H1 (cell line): ENCODE results near the gene DCK. TPM values are rescaled to one million over a fixed set of nuclear protein-coding genes. Genes with fewer than 3 reads are reported as not detected.

Experiments used
- CTCF ChIA-PET: fragments of 300-600 bp; sonication (Branson Sonifier 250); formaldehyde crosslinking; loops from one replicate; lab custom pipeline; 2021; ENCODE audit not compliant: partially characterized antibody; lab: Charles Lee
- POLR2A ChIA-PET: fragments of 300-600 bp; sonication (Branson Sonifier 250); formaldehyde crosslinking; loops from one replicate; lab custom pipeline; 2021; ENCODE audit warnings: inconsistent platforms; ENCODE audit not compliant: partially characterized antibody; lab: Charles Lee
- DNase-seq, 2 experiments: peaks; one replicate each; pipeline versions ENCODE4 v3.0.0 to v3.0.0-alpha.2; 2010 to 2022; ENCODE audit warnings: low spot score in 2 of 2, low read depth in 1 of 2, mixed read lengths in 1 of 2
- FAIRE-seq: peaks from 2 replicates; lab custom pipeline; 2011; peaks lifted over from hg19 to GRCh38; lab: Jason Lieb, UNC
- H2AFZ ChIP-seq: 2 replicates; pipeline ENCODE4 v1.8.1; 2012; ENCODE audit warnings: low read length, inconsistent platforms
- H2AK5ac ChIP-seq: 2 replicates; pipeline ENCODE4 v1.6.1; 2013; ENCODE audit warnings: low read depth, low read length
- H2BK120ac ChIP-seq: replicated peaks from 2 replicates; pipeline ENCODE3; 2013; ENCODE audit warnings: low read depth, low read length, inconsistent platforms
- H2BK12ac ChIP-seq: 2 replicates; pipeline ENCODE4 v1.6.1; 2013; ENCODE audit warnings: low read depth, low read length
- H2BK15ac ChIP-seq: 2 replicates; pipeline ENCODE4 v1.6.1; 2013; ENCODE audit warnings: low read length
- H2BK20ac ChIP-seq: 2 replicates; pipeline ENCODE4 v1.6.1; 2013; ENCODE audit warnings: low read length
- H2BK5ac ChIP-seq: 2 replicates; pipeline ENCODE4 v1.6.1; 2013; ENCODE audit warnings: low read depth, low read length
- H3K14ac ChIP-seq: 2 replicates; pipeline ENCODE4 v1.6.1; 2013; ENCODE audit warnings: inconsistent platforms; ENCODE audit not compliant: insufficient read length
- H3K18ac ChIP-seq: 2 replicates; pipeline ENCODE4 v1.6.1; 2013; ENCODE audit warnings: low read length; ENCODE audit errors: extremely low read depth
- H3K23ac ChIP-seq: 2 replicates; pipeline ENCODE4 v1.6.1; 2013; ENCODE audit warnings: inconsistent platforms; ENCODE audit not compliant: insufficient read length
- H3K23me2 ChIP-seq: 2 replicates; pipeline ENCODE4 v1.6.1; 2013; ENCODE audit warnings: low read depth, low read length
- H3K27ac ChIP-seq: 2 replicates; pipeline ENCODE4 v1.6.1; 2011; ENCODE audit warnings: low read depth, low read length, inconsistent platforms
- H3K27me3 ChIP-seq, 4 experiments: replicated peaks in 1 of 4; 1 replicate in 1 of 4; 2 replicates in 3 of 4; pipeline versions ENCODE4 v1.6.1 to v1.8.1; 2011 to 2013; ENCODE audit warnings: low read length in 3 of 4, mild to moderate bottlenecking in 3 of 4, inconsistent platforms in 2 of 4, mixed read lengths in 2 of 4, moderate library complexity in 1 of 4; ENCODE audit not compliant: control insufficient read depth in 3 of 4, insufficient read depth in 3 of 4; ENCODE audit errors: extremely low read depth in 1 of 4
- H3K36me3 ChIP-seq, 4 experiments: 2 replicates each; pipeline versions ENCODE4 v1.6.1 to v1.8.1; 2011 to 2013; ENCODE audit warnings: mild to moderate bottlenecking in 4 of 4, low read length in 3 of 4, moderate library complexity in 2 of 4, control low read depth in 1 of 4, inconsistent platforms in 1 of 4; ENCODE audit not compliant: insufficient read depth in 4 of 4, control insufficient read depth in 2 of 4
- H3K4ac ChIP-seq: replicated peaks from 2 replicates; pipeline ENCODE3; 2013; ENCODE audit warnings: low read length, low read depth, mixed read lengths, inconsistent platforms; ENCODE audit not compliant: insufficient read length
- H3K4me1 ChIP-seq, 4 experiments: replicated peaks in 1 of 4; 1 replicate in 1 of 4; 2 replicates in 3 of 4; pipeline versions ENCODE4 v1.6.1 to v1.8.1; 2011 to 2013; ENCODE audit warnings: low read length in 3 of 4, inconsistent platforms in 2 of 4, mixed read lengths in 1 of 4; ENCODE audit not compliant: insufficient read depth in 4 of 4, control insufficient read depth in 3 of 4
- H3K4me2 ChIP-seq, 2 experiments: 2 replicates each; pipeline versions ENCODE4 v1.6.1 to v1.8.1; 2011 to 2013; ENCODE audit warnings: low read depth in 2 of 2, low read length in 2 of 2, control low read depth in 1 of 2, inconsistent platforms in 1 of 2, mild to moderate bottlenecking in 1 of 2; ENCODE audit not compliant: insufficient read depth in 1 of 2
- H3K4me3 ChIP-seq, 4 experiments: fragments of 200-600, 300-600 bp in 1 of 4; sonication (generic), shearing (Covaris generic), sonication (Bioruptor Twin) in 1 of 4; 2 replicates each; pipeline versions ENCODE4 v1.5.1 to v1.8.1; 2011 to 2016; ENCODE audit warnings: low read length in 4 of 4, low read depth in 3 of 4, control low read depth in 2 of 4, inconsistent platforms in 2 of 4, mild to moderate bottlenecking in 2 of 4, mixed read lengths in 1 of 4, moderate library complexity in 1 of 4; ENCODE audit not compliant: insufficient read depth in 2 of 4; ENCODE audit errors: extremely low read depth in 1 of 4
- H3K56ac ChIP-seq: replicated peaks from 2 replicates; pipeline ENCODE3; 2013; ENCODE audit warnings: low read depth, mild to moderate bottlenecking, mixed read lengths, low read length, inconsistent platforms; ENCODE audit not compliant: insufficient read length
- H3K79me1 ChIP-seq: 2 replicates; pipeline ENCODE4 v1.6.1; 2013; ENCODE audit warnings: low read depth, low read length, control low read depth
- H3K79me2 ChIP-seq, 2 experiments: 2 replicates each; pipeline versions ENCODE4 v1.6.1 to v1.8.1; 2012 to 2013; ENCODE audit warnings: low read length in 2 of 2, mild to moderate bottlenecking in 2 of 2, inconsistent platforms in 1 of 2; ENCODE audit not compliant: insufficient read depth in 2 of 2, control insufficient read depth in 1 of 2
- H3K9ac ChIP-seq, 4 experiments: replicated peaks in 1 of 4; 1 replicate in 1 of 4; 2 replicates in 3 of 4; pipeline versions ENCODE4 v1.6.1 to v1.8.1; 2011 to 2013; ENCODE audit warnings: low read depth in 3 of 4, low read length in 3 of 4, control low read depth in 2 of 4, mild to moderate bottlenecking in 2 of 4, moderate library complexity in 2 of 4, inconsistent platforms in 1 of 4; ENCODE audit errors: extremely low read depth in 1 of 4
- H3K9me3 ChIP-seq, 2 experiments: 2 replicates each; pipeline versions ENCODE4 v1.6.1 to v1.8.1; 2012 to 2013; ENCODE audit warnings: mild to moderate bottlenecking in 2 of 2, moderate library complexity in 2 of 2, control low read depth in 1 of 2, inconsistent platforms in 1 of 2, low read depth in 1 of 2, low read length in 1 of 2, mixed read lengths in 1 of 2; ENCODE audit not compliant: insufficient read depth in 2 of 2
- H4K20me1 ChIP-seq, 2 experiments: replicated peaks in 1 of 2; 2 replicates each; pipeline versions ENCODE3 to v1.8.1; 2011 to 2013; ENCODE audit warnings: inconsistent platforms in 2 of 2, low read length in 2 of 2, mild to moderate bottlenecking in 1 of 2; ENCODE audit not compliant: insufficient read depth in 2 of 2, control insufficient read depth in 1 of 2
- H4K5ac ChIP-seq: 2 replicates; pipeline ENCODE4 v1.6.1; 2013; ENCODE audit warnings: low read length, low read depth, mixed read lengths, inconsistent platforms; ENCODE audit not compliant: insufficient read length
- H4K8ac ChIP-seq: 2 replicates; pipeline ENCODE4 v1.8.0; 2013; ENCODE audit warnings: mild to moderate bottlenecking, moderate library complexity, low read length, inconsistent platforms; ENCODE audit not compliant: insufficient read depth; ENCODE audit errors: extremely low read depth
- H4K91ac ChIP-seq: replicated peaks from 2 replicates; pipeline ENCODE3; 2013; ENCODE audit warnings: low read length, mixed read lengths, inconsistent platforms; ENCODE audit not compliant: insufficient read length
- ASH2L ChIP-seq: fragments of 200-600, 300-600 bp; sonication (generic); IDR thresholded peaks from one replicate; pipeline ENCODE4 v1.7.1; 2017; ENCODE audit warnings: low read length
- CHD1 ChIP-seq: IDR thresholded peaks from 2 replicates; pipeline ENCODE4 v1.6.1; 2012; ENCODE audit warnings: low read depth, low read length, improper control_type of control experiment
- CHD2 ChIP-seq: IDR thresholded peaks from 2 replicates; pipeline ENCODE4 v1.6.1; 2012; ENCODE audit warnings: low read length, improper control_type of control experiment
- CREB1 ChIP-seq: IDR thresholded peaks from 2 replicates; pipeline ENCODE4 v1.6.1; 2012; ENCODE audit warnings: inconsistent platforms
- CTBP2 ChIP-seq: IDR thresholded peaks from 2 replicates; pipeline ENCODE4 v1.7.0; 2011; ENCODE audit warnings: borderline replicate concordance, mild to moderate bottlenecking, moderate library complexity, mixed read lengths, low read length; ENCODE audit not compliant: insufficient read depth, insufficient read length
- HDAC6 ChIP-seq: IDR thresholded peaks from one replicate; pipeline ENCODE4 v1.7.1; 2012; ENCODE audit warnings: low read depth, mild to moderate bottlenecking, inconsistent platforms, low read length, moderate library complexity
- KDM1A ChIP-seq: fragments of 200-600, 300-600 bp; sonication (generic); IDR thresholded peaks from 2 replicates; pipeline ENCODE4 v1.7.1; 2016; ENCODE audit warnings: mild to moderate bottlenecking, low read length, borderline replicate concordance
- RFX5 ChIP-seq: IDR thresholded peaks from 2 replicates; pipeline ENCODE4 v1.6.1; 2011; ENCODE audit warnings: low read depth, low read length, improper control_type of control experiment, borderline replicate concordance
- TBP ChIP-seq: IDR thresholded peaks from 2 replicates; pipeline ENCODE4 v1.6.1; 2011; ENCODE audit warnings: low read depth, low read length, improper control_type of control experiment
- TEAD4 ChIP-seq: IDR thresholded peaks from 2 replicates; pipeline ENCODE4 v1.6.1; 2012; ENCODE audit warnings: low read depth, low read length, inconsistent platforms, mixed read lengths
- WGBS, 2 experiments: shearing (Covaris generic) in 1 of 2; methylation state at CpG; one replicate each; pipeline versions ENCODE4 v1.1.6 to v1.1.7; 2013 to 2015; ENCODE audit warnings: low lambda C conversion rate in 2 of 2, mixed read lengths in 2 of 2, inconsistent platforms in 1 of 2, low coverage in 1 of 2, missing lambda C conversion rate in 1 of 2; ENCODE audit not compliant: insufficient replicate concordance in 2 of 2, insufficient coverage in 1 of 2, insufficient read length in 1 of 2; ENCODE audit errors: extremely low coverage in 1 of 2, missing lambda C conversion rate in 1 of 2; 5-methylcytosine and 5-hydroxymethylcytosine counted together
- polyA plus RNA-seq, 7 experiments: library from polyadenylated mRNA; depleted of rRNA in 3 of 7; stranded (reverse) in 5 of 7; unstranded in 2 of 7; fragments of >200 nt in 5 of 7; fragments of 200-250 nt in 2 of 7; gene quantifications; 1 replicate in 5 of 7; 2 replicates in 1 of 7; 4 replicates in 1 of 7; pipeline versions ENCODE4 v1.2.1 to v1.2.3, GENCODE V29; 2011 to 2013; ENCODE audit warnings: missing spikeins in 2 of 7, mixed read lengths in 2 of 7
- total RNA-seq: library from RNA; stranded (reverse); fragmentation: NEBNext Ultra II Directional; extraction: Animal tissue kit (Norgen Biotek cat#: 25700); gene quantifications from 2 replicates; pipeline ENCODE4 v1.2.1, GENCODE V29; 2021

The DCK gene
- total and polyA plus RNA-seq, 2 of the 8 experiments (the other 6 are each of a cell fraction or from before 2014, with no cell fraction given), result 4.8 to 18.1 TPM

DNA sequence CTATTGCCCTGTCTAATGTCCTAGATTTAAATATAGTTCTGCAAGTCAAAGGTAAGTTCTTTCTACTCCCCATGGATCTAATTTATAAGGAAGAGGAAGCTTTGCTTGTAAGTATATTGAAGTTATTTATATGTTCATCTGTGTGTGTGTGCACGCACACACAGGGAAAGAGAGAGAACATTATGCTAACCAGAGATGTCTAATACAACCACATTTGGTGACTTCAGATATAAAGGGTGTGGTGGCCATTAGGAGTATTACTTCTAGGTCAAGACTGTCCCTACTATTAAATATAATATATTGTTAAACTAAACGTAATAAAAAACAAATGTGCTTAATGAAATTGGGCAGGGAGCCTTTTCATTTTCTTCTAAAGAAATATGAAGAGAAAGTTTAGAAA, 4.1 kb downstream of the DCK start:
- Histone ChIP-seq H3K56ac (no peak overlapping the region), H3K23ac (no peak overlapping the region), H2AFZ (no peak overlapping the region), H4K5ac (no peak overlapping the region), H2BK20ac (no peak overlapping the region), H2BK12ac (no peak overlapping the region), H3K18ac (no peak overlapping the region), H4K91ac (no peak overlapping the region), H3K27ac (no peak overlapping the region), H3K4me3 (no peak overlapping the region), H3K36me3 (peaks cover 0 to 15% (median 8%) of the 10 kb centered on the region in 4 experiments; a peak in 5 of 8 replicates), H3K23me2 (no peaks in the 10 kb centered on the region), H3K4me2 (no peak overlapping the region), H2BK15ac (no peak overlapping the region), H3K14ac (no peak overlapping the region), H3K9me3 (no peaks in the 10 kb centered on the region), H4K8ac (no peak overlapping the region), H3K79me1 (no peaks in the 10 kb centered on the region; the same call in 1 of the 2 replicates), H3K4me1 (peaks cover under 1 to 5% (median 3%) of the 10 kb centered on the region in 4 experiments; a peak in 4 of 7 replicates), H2BK5ac (no peak overlapping the region), H3K27me3 (no peaks in the 10 kb centered on the region), H3K9ac (no peak overlapping the region), H3K79me2 (peaks cover 4 to 79% of the 10 kb centered on the region in 2 experiments), H3K4ac (no peak overlapping the region), H4K20me1 (no peaks in the 10 kb centered on the region), H2BK120ac (no peak overlapping the region), H2AK5ac (no peak overlapping the region)
- no peak for TF ChIP-seq CTBP2
- no peak for TF ChIP-seq CHD2
- TF ChIP-seq HDAC6, result no peak
- TF ChIP-seq CREB1, result no peak
- TF ChIP-seq KDM1A, result no peak
- no peak for TF ChIP-seq CHD1
- no peak for TF ChIP-seq TBP
- no peak for TF ChIP-seq RFX5
- no peak for TF ChIP-seq TEAD4
- no peak for TF ChIP-seq ASH2L
- ChIA-PET POLR2A (no interaction called here), CTCF (interaction anchor here (0.8 to 2.1 kb wide), 2 partner anchors 12 kb away, joined by 3 to 10 read pairs; no protein-coding TSS in a partner anchor)
- WGBS, 2 experiments, result 77% methylated on average over 2 of the region's 2 CpGs; no CpG with 5 or more reads in 1 of the 2 experiments
- FAIRE-seq (no peak), DNase-seq (no peak)
